GM10266 (cell line): ENCODE data around the gene PCYT1B.

Experiments used
- DNase-seq: peaks from one replicate; pipeline ENCODE4 v3.0.0; 2012; ENCODE audit errors: extremely low spot score
- TF ChIP-seq, protein P1 (sequence below): IDR thresholded peaks from 2 replicates; pipeline ENCODE4 v1.5.1; 2012; ENCODE audit warnings: mild to moderate bottlenecking, low read depth; ENCODE audit not compliant: control insufficient read depth, insufficient read depth; ENCODE audit errors: missing control alignments

The PCYT1B gene

DNA sequence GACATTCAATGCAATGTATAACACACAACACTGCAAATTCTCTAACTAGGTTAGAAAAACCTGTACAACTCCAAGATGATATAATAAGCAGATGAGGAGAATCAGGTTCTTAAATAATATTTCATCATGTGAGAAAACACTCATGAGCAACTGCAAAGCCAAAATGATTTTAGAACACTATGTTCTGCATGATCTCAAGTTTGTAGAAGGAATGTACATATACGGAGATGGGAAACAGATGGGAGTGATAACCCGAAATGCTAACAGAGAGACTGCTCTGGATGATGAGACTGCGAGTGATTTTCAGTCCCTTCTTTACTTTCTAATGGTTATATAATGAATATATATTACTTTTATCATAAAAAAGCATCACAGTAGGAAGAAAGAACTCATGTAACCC lies 80.9 kb downstream of the PCYT1B start:
- no peak for DNase-seq
- TF ChIP-seq, protein P1, sequence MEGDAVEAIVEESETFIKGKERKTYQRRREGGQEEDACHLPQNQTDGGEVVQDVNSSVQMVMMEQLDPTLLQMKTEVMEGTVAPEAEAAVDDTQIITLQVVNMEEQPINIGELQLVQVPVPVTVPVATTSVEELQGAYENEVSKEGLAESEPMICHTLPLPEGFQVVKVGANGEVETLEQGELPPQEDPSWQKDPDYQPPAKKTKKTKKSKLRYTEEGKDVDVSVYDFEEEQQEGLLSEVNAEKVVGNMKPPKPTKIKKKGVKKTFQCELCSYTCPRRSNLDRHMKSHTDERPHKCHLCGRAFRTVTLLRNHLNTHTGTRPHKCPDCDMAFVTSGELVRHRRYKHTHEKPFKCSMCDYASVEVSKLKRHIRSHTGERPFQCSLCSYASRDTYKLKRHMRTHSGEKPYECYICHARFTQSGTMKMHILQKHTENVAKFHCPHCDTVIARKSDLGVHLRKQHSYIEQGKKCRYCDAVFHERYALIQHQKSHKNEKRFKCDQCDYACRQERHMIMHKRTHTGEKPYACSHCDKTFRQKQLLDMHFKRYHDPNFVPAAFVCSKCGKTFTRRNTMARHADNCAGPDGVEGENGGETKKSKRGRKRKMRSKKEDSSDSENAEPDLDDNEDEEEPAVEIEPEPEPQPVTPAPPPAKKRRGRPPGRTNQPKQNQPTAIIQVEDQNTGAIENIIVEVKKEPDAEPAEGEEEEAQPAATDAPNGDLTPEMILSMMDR: no peak

DNA sequence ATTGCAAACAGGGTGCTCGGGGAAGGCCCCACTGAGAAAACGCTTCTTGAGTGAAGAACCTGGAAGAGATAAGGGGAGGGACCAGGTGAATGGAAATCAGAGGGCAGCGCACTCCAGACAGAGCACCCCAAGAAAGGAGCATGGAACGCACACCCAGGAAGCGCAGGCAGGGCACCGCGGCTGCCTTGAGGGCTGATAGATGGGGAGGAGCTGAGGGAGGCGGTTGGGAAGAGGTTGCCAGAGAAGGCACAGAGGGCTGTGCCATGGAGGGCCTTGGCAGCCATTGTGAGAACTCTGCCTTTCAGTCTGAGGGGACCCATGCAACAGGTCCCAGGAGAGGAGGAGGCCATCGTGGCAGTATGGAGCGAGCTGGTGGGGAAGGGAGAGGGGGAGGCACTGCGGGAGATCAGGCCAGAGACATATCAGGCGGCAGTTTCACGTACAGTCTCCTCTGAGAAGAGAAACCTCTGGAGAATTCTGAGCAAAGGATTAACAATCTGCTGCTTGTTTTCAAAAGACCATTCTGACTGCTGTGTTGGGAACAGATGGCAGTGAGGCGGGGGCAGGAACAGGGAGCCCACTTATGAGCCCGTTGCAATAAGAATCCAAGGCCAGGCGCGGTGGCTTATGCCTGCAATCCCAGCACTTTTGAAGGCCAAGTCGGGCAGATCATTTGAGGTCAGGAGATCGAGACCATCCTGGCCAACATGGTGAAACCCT lies 83.7 kb downstream of the PCYT1B start:
- TF ChIP-seq, protein P1: no peak
- DNase-seq: no peak

DNA sequence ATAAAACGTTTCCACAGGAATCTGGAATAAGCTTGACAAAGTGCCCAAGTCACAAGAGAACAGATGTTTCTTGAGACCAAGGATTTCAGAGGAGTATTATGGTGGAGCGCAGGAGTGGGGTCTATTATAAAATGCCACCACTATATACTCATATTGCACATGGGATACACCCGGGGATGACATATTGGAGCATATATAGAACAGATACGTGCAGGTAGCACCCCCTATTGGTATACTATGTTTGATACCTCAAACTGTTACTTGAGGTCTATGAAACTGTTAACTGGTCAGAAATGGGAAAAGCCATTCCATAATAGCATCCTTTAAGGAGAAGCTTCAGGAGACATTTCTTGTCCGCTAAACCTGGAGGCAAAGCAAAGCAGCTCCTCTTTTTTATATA lies 86.0 kb downstream of the PCYT1B start:
- TF ChIP-seq, protein P1: no peak
- peak; percentile 7 for DNase-seq

DNA sequence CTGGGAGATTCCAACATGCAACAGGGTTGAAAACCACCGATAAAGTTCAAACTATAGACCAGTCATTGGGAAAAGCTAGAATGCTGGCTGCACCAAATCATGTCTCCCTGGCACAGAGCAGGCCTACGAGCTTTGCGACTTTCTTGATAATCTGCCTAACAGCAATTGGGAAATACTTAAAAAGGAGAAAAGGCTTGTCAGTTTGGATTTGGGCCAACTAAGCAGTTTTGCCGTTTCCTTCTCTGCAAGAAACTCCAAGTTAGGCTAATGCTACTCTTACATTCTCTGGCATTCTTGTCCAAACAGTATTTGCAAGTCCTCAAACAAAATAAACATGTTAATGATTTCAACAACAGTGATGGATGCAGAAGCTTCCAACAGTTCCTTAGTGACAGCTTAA lies 94.1 kb downstream of the PCYT1B start:
- TF ChIP-seq, protein P1: no peak

DNA sequence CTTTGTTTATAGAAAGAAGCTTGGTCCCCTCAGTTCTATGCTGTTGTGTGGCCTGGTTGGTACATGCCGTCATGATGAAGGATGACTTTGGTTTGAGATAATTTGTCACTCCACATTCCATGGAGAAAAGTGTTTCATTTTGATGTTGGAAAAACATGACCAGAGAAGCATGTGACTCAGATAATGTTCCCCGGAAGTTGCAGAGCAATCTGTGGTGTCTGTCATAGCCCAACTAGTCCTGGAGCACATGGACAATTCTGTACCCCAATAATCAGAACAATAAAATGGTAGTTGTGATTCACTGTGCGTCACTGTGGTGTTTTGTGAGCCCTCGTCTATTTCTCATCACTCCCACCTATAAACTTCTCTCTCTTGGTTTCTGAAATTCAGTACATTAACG lies 97.0 kb downstream of the PCYT1B start:
- TF ChIP-seq, protein P1: no peak
- DNase-seq: no peak

More for the DNA sequence above, 94.1 kb downstream of the PCYT1B start:
- no peak for DNase-seq

DNA sequence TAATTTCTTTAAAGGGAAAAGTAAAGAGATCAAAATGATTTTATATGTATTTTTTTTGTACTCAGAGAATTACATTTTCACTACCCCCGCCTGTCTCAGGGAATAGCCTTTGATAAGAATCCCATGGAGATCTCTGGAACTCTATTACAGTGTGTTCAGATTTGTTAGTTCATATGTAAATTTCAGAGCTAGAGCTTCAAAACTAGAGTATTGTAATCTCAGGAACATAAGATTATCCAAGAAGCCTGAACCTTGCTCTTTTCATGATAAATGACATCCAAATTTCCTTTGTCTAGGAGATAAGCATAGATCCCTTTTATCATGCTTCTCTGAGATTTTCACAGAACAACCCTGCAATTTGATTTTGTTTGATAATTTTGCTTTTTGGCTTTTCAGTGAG lies 99.2 kb downstream of the PCYT1B start:
- DNase-seq: no peak
- TF ChIP-seq, protein P1: no peak

DNA sequence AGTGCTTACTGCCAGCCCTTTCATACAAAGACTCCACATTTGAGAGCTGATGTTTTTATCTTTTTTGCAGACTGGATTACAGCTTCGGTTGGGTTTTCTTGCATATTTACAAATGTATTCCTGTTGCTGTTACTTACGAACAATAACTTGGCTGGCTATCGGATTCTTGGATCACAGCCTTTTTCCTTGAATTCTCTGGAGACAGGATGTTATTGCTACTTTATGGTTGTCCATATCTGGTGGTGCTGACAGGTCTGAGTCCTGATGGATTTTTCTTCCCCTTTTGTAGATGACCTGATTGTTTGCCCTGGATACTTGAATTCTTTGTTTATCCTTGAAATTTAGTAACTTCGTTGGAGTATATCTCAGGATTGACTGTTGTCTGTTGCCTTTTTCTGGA lies 104.4 kb downstream of the PCYT1B start:
- no peak for DNase-seq
- TF ChIP-seq, protein P1: no peak
